AG04449 (cell line): ENCODE measurements around the gene DNM2.

Experiments used
- CTCF ChIA-PET: fragments of 350-600 bp; formaldehyde crosslinking; extraction: SDS; loops from one replicate; lab custom pipeline; 2021; ENCODE audit warnings: antibody characterized with exemption; lab: Yijun Ruan, JAX
- POLR2A ChIA-PET: fragments of 400-600, 350-600 bp; formaldehyde crosslinking; extraction: SDS; loops from one replicate; lab custom pipeline; 2020; ENCODE audit warnings: antibody characterized with exemption, inconsistent platforms; lab: Yijun Ruan, JAX
- DNase-seq: peaks from one replicate; pipeline ENCODE4 v3.0.0-alpha.2; 2010; ENCODE audit warnings: low read depth, low spot score
- H3K4me3 ChIP-seq: 2 replicates; pipeline ENCODE4 v1.5.1; 2011; ENCODE audit warnings: low read depth, mild to moderate bottlenecking, control low read depth, low read length
- TF ChIP-seq, protein P1 (sequence below): IDR thresholded peaks from one replicate; pipeline ENCODE4 v1.5.1; 2011; ENCODE audit warnings: mild to moderate bottlenecking, moderate library complexity, low read length, control low read depth, inconsistent platforms; ENCODE audit not compliant: insufficient read depth; ENCODE audit errors: missing control alignments

DNM2 gene

GRCh38 chr19:10707440-10707839 is 10.4 kb upstream of the DNM2 start:
- TF ChIP-seq, protein P1, sequence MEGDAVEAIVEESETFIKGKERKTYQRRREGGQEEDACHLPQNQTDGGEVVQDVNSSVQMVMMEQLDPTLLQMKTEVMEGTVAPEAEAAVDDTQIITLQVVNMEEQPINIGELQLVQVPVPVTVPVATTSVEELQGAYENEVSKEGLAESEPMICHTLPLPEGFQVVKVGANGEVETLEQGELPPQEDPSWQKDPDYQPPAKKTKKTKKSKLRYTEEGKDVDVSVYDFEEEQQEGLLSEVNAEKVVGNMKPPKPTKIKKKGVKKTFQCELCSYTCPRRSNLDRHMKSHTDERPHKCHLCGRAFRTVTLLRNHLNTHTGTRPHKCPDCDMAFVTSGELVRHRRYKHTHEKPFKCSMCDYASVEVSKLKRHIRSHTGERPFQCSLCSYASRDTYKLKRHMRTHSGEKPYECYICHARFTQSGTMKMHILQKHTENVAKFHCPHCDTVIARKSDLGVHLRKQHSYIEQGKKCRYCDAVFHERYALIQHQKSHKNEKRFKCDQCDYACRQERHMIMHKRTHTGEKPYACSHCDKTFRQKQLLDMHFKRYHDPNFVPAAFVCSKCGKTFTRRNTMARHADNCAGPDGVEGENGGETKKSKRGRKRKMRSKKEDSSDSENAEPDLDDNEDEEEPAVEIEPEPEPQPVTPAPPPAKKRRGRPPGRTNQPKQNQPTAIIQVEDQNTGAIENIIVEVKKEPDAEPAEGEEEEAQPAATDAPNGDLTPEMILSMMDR: no peak
- DNase-seq: no peak
- CTCF ChIA-PET: interaction anchor here (1.6 to 4.1 kb wide), 2 partner anchors 10 to 126 kb away, joined by 4 to 23 read pairs; partner anchors contain the start of gene DNM2
- no peak overlapping the region for H3K4me3 ChIP-seq
- POLR2A ChIA-PET: no interaction called here

- ChIA-PET POLR2A (no interaction called here), CTCF (interaction anchor here (4.1 kb wide), 1 partner anchor 9 kb away, joined by 23 read pairs; the partner anchor contains the start of gene DNM2)
- TF ChIP-seq, protein P1: no peak
- DNase-seq: no peak
- no peak overlapping the region for H3K4me3 ChIP-seq
Observed at GRCh38 chr19:10708291-10708690, 9.6 kb upstream of the DNM2 start.

- ChIA-PET POLR2A (interaction anchor here (1.2 kb wide), 1 partner anchor 10 kb away, joined by 3 read pairs; the partner anchor contains the start of gene QTRT1), CTCF (interaction anchor here (1.2 to 12.0 kb wide), 3 partner anchors 10 to 153 kb away, joined by 3 to 211 read pairs (median 11); partner anchors contain the start of gene QTRT1)
- TF ChIP-seq, protein P1: no peak
- no peak overlapping the region for H3K4me3 ChIP-seq
- no peak for DNase-seq
Observed at GRCh38 chr19:10712045-10712444, 5.8 kb upstream of the DNM2 start.

DNA sequence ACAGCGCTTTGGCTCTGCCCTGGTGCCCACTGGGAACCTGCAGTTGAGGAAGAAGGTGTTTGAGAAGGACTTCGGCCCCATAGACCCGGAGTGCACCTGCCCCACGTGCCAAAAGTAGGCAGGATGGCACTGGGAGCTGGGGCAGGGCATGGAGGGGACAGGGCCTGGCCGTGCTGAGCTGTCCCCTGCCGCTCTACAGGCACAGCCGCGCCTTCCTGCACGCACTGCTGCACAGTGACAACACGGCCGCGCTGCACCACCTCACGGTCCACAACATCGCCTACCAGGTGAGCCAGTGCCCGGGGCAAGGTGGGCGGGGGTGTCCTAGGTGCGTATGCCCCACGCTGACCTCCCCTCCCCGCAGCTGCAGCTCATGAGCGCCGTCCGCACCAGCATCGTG is 5.1 kb upstream of the DNM2 start:
- no peak for DNase-seq
- POLR2A ChIA-PET: interaction anchor here (1.2 kb wide), 1 partner anchor 11 kb away, joined by 3 read pairs; the partner anchor contains the start of gene QTRT1
- TF ChIP-seq, protein P1: no peak
- H3K4me3 ChIP-seq: no peak overlapping the region
- CTCF ChIA-PET: interaction anchor here (0.6 to 12.0 kb wide), 3 partner anchors 11 to 152 kb away, joined by 3 to 211 read pairs (median 11); partner anchors contain the start of gene QTRT1

GRCh38 chr19:10713317-10713716 is 4.6 kb upstream of the DNM2 start:
- ChIA-PET POLR2A (no interaction called here), CTCF (interaction anchor here (0.6 to 12.0 kb wide), 3 partner anchors 12 to 151 kb away, joined by 3 to 211 read pairs (median 85); partner anchors contain the start of gene QTRT1)
- H3K4me3 ChIP-seq: no peak overlapping the region
- TF ChIP-seq, protein P1: no peak
- DNase-seq: no peak

- CTCF ChIA-PET: interaction anchor here (0.6 to 12.0 kb wide), 38 partner anchors 9 to 293 kb away, joined by 3 to 211 read pairs (median 5); partner anchors contain the start of genes CARM1, QTRT1 and TMED1
- no peak for DNase-seq
- TF ChIP-seq, protein P1: no peak
- H3K4me3 ChIP-seq: peak overlapping the region; percentile 41
- POLR2A ChIA-PET: interaction anchor here (0.5 to 1.9 kb wide), 7 partner anchors 11 to 156 kb away, joined by 3 to 11 read pairs (median 4); partner anchors contain the start of gene TMED1
Observed at GRCh38 chr19:10717054-10717355, 874 bp upstream of the DNM2 start.
